NCI-H460 (cell line): ENCODE data around the gene MYBPHL. TPM values are rescaled to one million over a fixed set of nuclear protein-coding genes. Genes with fewer than 3 reads are reported as not detected.

ENCODE experiments used
- DNase-seq: peaks from one replicate; pipeline ENCODE4 v3.0.0-alpha.2; 2016; ENCODE audit warnings: low read depth; ENCODE audit errors: extremely low read depth
- total RNA-seq: library from RNA; depleted of rRNA; stranded (reverse); fragments of >200 nt; shearing (Covaris generic); gene quantifications from 2 replicates; pipeline ENCODE4 v1.2.3, GENCODE V29; 2014

The MYBPHL gene
- total RNA-seq, 1 experiment from 2014 or later, result not detected

DNA sequence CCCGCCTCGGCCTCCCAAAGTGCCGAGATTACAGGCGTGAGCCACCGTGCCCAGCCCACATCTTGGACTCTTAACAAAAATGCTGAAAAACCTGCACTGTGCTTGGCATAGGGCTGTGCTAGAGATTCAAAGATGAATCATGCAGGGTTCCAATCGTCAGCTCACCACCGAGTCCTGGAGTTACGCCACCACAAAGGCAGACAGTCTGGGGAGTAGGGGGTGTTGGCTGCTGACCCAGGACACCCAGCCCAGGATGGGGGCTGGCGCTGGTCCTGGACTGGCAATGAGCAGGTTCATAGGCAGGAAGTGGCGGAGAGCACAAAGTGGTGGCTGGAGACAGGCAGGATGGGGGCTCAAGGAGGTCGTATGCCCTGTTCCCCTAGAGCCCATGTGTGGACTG is 39.8 kb downstream of the MYBPHL start:
- DNase-seq, result no peak

- DNase-seq, result no peak
Measured at GRCh38 chr1:109265741-109266330, 41.0 kb downstream of the MYBPHL start.

- no peak for DNase-seq
Measured at GRCh38 chr1:109265016-109265415, 41.8 kb downstream of the MYBPHL start.

GRCh38 chr1:109264379-109264755 is 42.4 kb downstream of the MYBPHL start:
- DNase-seq, result no peak

DNA sequence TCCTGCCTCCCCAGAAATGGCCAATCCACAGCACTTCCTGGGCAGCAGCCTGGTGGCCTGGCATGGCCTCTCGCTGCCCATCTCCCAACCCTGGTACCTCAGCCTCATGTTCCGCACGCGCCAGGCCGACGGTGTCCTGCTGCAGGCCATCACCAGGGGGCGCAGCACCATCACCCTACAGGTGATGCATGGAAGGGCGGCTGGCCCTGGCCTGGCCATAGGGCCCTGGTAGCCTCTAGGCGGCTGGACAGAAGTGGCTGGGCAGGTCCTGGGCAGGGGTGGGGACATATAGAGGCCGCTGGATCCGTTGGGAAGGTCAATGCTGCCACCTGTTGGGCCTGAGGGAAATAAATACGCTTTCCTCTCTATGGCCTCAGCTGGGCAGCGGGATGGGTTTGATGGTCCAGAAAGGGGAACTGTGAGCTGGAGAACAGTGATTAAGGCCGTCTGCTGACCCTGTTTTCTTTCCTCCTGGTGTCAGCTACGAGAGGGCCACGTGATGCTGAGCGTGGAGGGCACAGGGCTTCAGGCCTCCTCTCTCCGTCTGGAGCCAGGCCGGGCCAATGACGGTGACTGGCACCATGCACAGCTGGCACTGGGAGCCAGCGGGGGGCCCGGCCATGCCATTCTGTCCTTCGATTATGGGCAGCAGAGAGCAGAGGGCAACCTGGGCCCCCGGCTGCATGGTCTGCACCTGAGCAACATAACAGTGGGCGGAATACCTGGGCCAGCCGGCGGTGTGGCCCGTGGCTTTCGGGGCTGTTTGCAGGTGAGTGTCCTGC is 43.0 kb downstream of the MYBPHL start:
- peak; percentile 85 for DNase-seq

- DNase-seq, result no peak
Measured at GRCh38 chr1:109263234-109263596, 43.6 kb downstream of the MYBPHL start.

DNA sequence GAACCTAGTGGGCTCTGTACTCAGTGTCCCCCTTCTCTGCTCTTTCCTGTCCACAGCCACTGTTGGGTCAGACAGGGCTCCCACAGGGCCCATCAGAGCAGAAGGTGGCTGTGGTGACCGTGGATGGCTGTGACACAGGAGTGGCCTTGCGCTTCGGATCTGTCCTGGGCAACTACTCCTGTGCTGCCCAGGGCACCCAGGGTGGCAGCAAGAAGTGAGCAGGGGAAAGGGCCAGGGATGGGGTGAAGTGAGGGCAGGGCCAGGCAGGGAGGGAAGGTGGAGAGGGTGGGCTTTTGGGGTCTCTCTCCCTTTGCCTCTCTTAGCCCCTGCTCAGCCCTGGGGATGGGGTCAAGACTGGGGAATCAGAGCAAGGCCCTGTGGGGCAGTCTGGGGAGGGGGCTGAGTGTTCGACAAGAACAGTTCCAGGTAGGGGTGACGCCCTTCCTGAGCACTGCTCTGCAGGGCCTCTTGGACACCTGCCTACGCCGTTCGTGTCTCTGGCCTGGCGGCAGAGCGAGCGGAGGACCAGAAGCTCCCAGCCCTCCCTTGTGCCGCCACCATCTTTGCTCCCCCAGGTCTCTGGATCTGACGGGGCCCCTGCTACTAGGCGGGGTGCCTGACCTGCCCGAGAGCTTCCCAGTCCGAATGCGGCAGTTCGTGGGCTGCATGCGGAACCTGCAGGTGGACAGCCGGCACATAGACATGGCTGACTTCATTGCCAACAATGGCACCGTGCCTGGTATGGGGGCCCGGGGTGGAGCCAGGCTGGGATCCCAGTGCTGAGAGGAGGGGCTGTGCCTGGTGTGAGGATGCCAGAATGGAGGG is 44.4 kb downstream of the MYBPHL start:
- no peak for DNase-seq

GRCh38 chr1:109261578-109261977 is 45.2 kb downstream of the MYBPHL start:
- DNase-seq, result no peak

DNA sequence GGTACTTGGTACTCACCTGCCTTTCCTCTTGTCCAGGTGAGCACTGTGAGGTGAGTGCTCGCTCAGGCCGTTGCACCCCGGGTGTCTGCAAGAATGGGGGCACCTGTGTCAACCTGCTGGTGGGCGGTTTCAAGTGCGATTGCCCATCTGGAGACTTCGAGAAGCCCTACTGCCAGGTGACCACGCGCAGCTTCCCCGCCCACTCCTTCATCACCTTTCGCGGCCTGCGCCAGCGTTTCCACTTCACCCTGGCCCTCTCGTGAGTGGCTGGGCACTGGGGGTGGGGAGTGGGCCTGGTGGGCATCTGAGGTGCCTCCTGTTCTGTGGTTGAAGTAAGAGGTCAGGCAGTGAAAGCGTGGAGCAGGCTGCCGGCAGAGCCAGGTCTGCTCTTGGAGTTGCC is 45.8 kb downstream of the MYBPHL start:
- DNase-seq, result no peak

GRCh38 chr1:109259674-109260557 is 46.9 kb downstream of the MYBPHL start:
- no peak for DNase-seq

DNA sequence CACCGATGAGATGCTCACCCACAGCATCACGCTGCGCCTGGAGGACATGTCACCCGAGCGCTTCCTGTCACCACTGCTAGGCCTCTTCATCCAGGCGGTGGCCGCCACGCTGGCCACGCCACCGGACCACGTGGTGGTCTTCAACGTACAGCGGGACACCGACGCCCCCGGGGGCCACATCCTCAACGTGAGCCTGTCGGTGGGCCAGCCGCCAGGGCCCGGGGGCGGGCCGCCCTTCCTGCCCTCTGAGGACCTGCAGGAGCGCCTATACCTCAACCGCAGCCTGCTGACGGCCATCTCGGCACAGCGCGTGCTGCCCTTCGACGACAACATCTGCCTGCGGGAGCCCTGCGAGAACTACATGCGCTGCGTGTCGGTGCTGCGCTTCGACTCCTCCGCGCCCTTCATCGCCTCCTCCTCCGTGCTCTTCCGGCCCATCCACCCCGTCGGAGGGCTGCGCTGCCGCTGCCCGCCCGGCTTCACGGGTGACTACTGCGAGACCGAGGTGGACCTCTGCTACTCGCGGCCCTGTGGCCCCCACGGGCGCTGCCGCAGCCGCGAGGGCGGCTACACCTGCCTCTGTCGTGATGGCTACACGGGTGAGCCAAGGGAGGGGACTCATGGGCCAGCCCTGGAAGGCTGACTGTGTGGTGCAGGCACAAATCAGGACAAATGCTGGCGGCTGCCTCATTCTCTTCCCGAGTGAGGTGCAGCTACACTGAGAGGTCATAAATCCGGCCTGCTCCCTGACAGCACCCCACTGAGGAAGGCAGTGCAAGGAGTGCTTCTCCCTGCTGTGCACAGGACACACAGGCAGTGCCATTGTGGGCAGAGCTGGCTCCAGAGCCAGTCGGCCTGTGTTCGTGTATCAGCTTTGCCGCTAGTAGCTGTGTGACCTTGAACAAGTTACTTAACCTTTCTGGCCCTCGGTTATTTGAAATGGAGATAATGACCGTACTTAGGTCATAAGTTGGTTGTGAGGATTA is 48.0 kb downstream of the MYBPHL start:
- DNase-seq, result no peak

- DNase-seq, result no peak
Measured at GRCh38 chr1:109257682-109258421, 49.0 kb downstream of the MYBPHL start.

DNA sequence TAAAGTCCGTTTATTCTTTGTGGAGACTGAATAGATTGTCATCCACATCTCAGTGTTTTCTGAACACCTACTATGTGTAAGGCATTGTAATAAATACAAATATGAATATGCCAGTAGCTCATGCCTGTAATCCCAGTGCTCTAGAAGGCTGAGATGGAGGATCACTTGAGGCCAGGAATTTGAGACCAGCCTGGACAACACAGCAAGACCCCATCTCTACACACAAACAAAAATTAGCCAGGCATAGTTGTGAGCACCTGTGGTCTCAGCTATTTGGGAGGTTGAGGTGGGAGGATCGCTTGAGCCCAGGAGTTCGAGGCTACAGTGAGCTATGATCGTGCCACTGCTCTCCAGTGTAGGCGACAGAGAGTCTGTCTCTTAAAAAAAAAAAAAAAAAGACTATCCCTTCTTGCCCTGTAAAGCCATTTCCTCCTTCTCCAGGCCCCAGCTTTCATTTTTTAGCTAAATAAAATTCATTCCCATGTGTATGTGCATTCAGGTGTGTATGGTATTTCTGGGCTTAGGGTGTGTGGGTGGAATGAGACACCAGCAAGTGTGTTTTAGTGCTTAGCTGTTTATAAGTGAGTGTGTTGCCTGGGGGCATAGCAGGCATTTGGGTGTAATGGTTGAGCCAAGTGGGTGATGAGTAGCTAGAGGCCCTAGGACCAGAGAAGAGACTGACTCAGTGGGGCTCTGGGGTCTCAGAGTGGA is 49.7 kb downstream of the MYBPHL start:
- no peak for DNase-seq

DNA sequence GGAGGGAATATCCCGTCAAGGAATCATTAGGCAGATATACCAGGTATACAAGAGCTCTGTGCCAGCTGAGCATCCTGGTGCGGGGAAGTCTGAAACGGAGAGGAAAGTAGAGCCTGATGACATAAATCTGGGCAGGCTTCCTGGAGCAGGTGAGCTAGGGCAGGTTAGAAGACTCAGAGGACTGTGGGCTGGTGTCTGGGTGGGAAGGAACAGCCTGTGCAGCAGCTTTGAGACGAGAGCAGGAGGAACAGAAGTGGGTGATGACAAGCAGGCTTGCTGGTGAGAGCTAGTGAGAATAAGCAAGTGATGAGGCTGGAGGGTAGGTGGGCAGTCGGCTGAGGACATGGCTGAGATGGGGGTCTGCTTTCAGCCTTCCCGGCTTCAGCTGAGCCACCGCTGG is 50.7 kb downstream of the MYBPHL start:
- no peak for DNase-seq

- DNase-seq, result no peak
Measured at GRCh38 chr1:109255678-109256077, 51.1 kb downstream of the MYBPHL start.

GRCh38 chr1:109255097-109255651 is 51.6 kb downstream of the MYBPHL start:
- no peak for DNase-seq

DNA sequence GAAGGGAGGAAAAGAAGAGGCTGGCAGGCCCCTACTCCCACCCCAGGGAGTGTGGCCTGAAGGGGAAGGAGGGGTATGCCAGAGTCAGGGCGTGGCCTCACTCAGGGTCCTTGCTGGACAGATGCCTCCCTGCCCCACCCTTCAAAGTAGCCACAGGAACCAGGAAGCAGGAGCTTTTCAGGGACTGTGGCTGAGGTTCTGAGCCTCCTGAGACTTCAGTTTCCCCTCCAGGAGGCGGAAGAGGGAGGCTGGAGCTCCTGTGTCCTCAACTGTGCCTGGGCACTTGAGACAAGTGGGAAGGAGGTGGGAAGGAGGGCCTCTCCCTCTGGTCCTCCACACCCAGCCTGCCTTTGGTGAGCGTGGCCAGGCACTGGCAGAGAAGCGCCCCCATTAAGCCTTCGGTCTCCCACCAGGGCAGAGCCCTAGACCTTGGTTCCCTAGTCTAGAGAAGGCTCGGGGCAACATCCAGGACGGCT is 52.2 kb downstream of the MYBPHL start:
- no peak for DNase-seq
